ENCODE results near the gene AMBRA1. TPM values are rescaled to one million over a fixed set of nuclear protein-coding genes. Genes with fewer than 3 reads are reported as not detected.

The AMBRA1 gene
- total and polyA plus RNA-seq, 2 donors (not counting 3 experiments of a cell fraction or from before 2014, with no cell fraction given): 18.4 to 32.4 TPM

DNA sequence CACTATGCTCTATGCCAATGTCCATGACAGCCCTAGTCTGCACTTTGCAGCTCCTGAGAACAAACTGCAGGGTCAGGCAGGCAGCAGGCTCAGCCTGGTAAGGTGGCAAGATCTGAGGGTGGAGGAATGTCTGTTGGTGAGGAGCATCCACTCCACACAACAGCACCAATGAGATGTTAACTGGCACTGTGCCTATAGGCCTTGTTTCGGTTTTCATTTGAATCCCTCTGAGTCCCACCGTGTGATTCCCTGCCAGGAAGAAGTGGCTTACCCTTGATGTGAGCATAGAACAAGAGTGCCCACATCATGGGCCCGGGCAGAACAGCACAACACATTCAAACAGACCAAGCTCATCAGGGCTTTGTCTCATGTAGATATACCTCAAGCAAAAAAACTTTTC is 158.1 kb downstream of the AMBRA1 start:
- dilution Hi-C loops (cut with MboI; ENCODE audit: extremely low pct_ligation_motif_present, low sequenced_read_pairs) (no loop called here), intact Hi-C loops (cut with micrococcal nuclease) (no loop called here)
- ChIA-PET CTCF (interaction anchor here (1.0 to 1.3 kb wide), 2 partner anchors 12 to 54 kb away, joined by 3 read pairs; no protein-coding TSS in a partner anchor), POLR2A (no interaction called here)
- Histone ChIP-seq H3K79me2 (ENCODE audit: control insufficient read depth, insufficient read depth, low read length) (no peaks in the 10 kb centered on the region), H3K4me2 (ENCODE audit: insufficient read depth, low read length) (no peak overlapping the region), H3K4me3 (replicated peaks in 1 of 3; ENCODE audit: insufficient read depth in 1 of 3, low read depth in 1 of 3, low read length in 3 of 3) (no peak overlapping the region), H3K9me3 (replicated peaks; ENCODE audit: control insufficient read depth, insufficient read depth, low read length) (no peaks in the 10 kb centered on the region), H3K27me3 (ENCODE audit: control insufficient read depth in 2 of 2, insufficient read depth in 2 of 2, low read length in 2 of 2) (no peaks in the 10 kb centered on the region), H3K4me1 (ENCODE audit: control insufficient read depth, extremely low read depth, insufficient read depth, low read length) (peaks cover 11% of the 10 kb centered on the region), H4K20me1 (replicated peaks; ENCODE audit: control insufficient read depth, extremely low read depth, insufficient read depth, low read length) (no peaks in the 10 kb centered on the region), H3K36me3 (ENCODE audit: control insufficient read depth in 2 of 2, extremely low read depth in 1 of 2, insufficient read depth in 2 of 2, low read length in 2 of 2) (peaks cover 7 to 12% of the 10 kb centered on the region in 2 experiments), H3K9me1 (replicated peaks; ENCODE audit: control insufficient read depth, extremely low read depth, insufficient read depth, low read length) (no peaks in the 10 kb centered on the region), H3K9ac (replicated peaks; ENCODE audit: extremely low read depth, insufficient read depth, low read length) (no peak overlapping the region), H2AFZ (ENCODE audit: low read depth, low read length) (no peak overlapping the region), H3K27ac (ENCODE audit: insufficient read depth, low read depth, low read length) (no peak overlapping the region)
- BruUV-seq (replicated peaks): no TSS peak
- DNase-seq (ENCODE audit: low read depth, low spot score) (no peak), FAIRE-seq (no peak)
- TF ChIP-seq, protein P1, sequence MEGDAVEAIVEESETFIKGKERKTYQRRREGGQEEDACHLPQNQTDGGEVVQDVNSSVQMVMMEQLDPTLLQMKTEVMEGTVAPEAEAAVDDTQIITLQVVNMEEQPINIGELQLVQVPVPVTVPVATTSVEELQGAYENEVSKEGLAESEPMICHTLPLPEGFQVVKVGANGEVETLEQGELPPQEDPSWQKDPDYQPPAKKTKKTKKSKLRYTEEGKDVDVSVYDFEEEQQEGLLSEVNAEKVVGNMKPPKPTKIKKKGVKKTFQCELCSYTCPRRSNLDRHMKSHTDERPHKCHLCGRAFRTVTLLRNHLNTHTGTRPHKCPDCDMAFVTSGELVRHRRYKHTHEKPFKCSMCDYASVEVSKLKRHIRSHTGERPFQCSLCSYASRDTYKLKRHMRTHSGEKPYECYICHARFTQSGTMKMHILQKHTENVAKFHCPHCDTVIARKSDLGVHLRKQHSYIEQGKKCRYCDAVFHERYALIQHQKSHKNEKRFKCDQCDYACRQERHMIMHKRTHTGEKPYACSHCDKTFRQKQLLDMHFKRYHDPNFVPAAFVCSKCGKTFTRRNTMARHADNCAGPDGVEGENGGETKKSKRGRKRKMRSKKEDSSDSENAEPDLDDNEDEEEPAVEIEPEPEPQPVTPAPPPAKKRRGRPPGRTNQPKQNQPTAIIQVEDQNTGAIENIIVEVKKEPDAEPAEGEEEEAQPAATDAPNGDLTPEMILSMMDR (IDR thresholded peaks at IDR 0.05; ENCODE audit: extremely low read depth in 1 of 2, insufficient read depth in 1 of 2, low read depth in 1 of 2, low read length in 2 of 2): no peak
- TF ChIP-seq MYC (IDR thresholded peaks at IDR 0.05; ENCODE audit: low read depth, low read length): no peak
- TF ChIP-seq EZH2 (IDR thresholded peaks at IDR 0.05; ENCODE audit: borderline replicate concordance, low read depth, low read length, severe bottlenecking): no peak
- no peak for TF ChIP-seq JUN (IDR thresholded peaks at IDR 0.05; ENCODE audit: borderline replicate concordance, insufficient read depth, insufficient read length, low read depth)
- no peak for TF ChIP-seq POLR2AphosphoS5 (IDR thresholded peaks at IDR 0.05; ENCODE audit: insufficient read depth, low read depth, low read length)
- TF ChIP-seq, protein P2, sequence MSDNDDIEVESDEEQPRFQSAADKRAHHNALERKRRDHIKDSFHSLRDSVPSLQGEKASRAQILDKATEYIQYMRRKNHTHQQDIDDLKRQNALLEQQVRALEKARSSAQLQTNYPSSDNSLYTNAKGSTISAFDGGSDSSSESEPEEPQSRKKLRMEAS (IDR thresholded peaks at IDR 0.05; ENCODE audit: insufficient read depth, insufficient read length): no peak
- TF ChIP-seq POLR2A (IDR thresholded peaks at IDR 0.05; ENCODE audit: low read depth, low read length): no peak
- no peak for TF ChIP-seq FOS (IDR thresholded peaks at IDR 0.05; ENCODE audit: borderline replicate concordance, insufficient read depth, low read length)
- no peak for TF ChIP-seq GATA2 (IDR thresholded peaks at IDR 0.05; ENCODE audit: insufficient read depth, insufficient read length, low read depth, low read length)
